Kidney (tissue), 14 donors: ENCODE results near the gene GABRR1. TPM values are rescaled to one million over a fixed set of nuclear protein-coding genes. Genes with fewer than 3 reads are reported as not detected.

Experiments used
- DNase-seq, 5 donors: peaks; one replicate each; pipeline ENCODE4 v3.0.0-alpha.2; 2013 to 2020
- FAIRE-seq: peaks from 2 replicates; lab custom pipeline; 2012; peaks lifted over from hg19 to GRCh38; lab: Jason Lieb, UNC
- H3K27ac ChIP-seq, 2 donors: one replicate each; pipeline ENCODE4 v1.7.0; 2013; ENCODE audit warnings: low read depth in 2 of 2, low read length in 2 of 2, inconsistent platforms in 1 of 2
- H3K27me3 ChIP-seq: one replicate; pipeline ENCODE4 v1.7.1; 2013; ENCODE audit warnings: low read length, inconsistent platforms; ENCODE audit not compliant: control insufficient read depth, insufficient read depth
- H3K36me3 ChIP-seq, 3 donors: one replicate each; pipeline versions ENCODE4 v1.7.0 to v1.7.1; 2013; ENCODE audit warnings: low read length in 3 of 3, control low read depth in 1 of 3, inconsistent platforms in 1 of 3; ENCODE audit not compliant: insufficient read depth in 3 of 3, control insufficient read depth in 2 of 3
- H3K4me1 ChIP-seq, 3 donors: one replicate each; pipeline versions ENCODE4 v1.7.0 to v1.7.1; 2013; ENCODE audit warnings: low read length in 3 of 3, inconsistent platforms in 1 of 3, low read depth in 1 of 3; ENCODE audit not compliant: control insufficient read depth in 2 of 3, insufficient read depth in 2 of 3
- H3K4me3 ChIP-seq, 3 donors: one replicate each; pipeline versions ENCODE4 v1.7.0 to v1.8.1; 2013; ENCODE audit warnings: low read length in 3 of 3, control low read depth in 1 of 3, inconsistent platforms in 1 of 3
- H3K9ac ChIP-seq, 3 donors: one replicate each; pipeline versions ENCODE4 v1.7.0 to v1.7.1; 2013; ENCODE audit warnings: low read length in 3 of 3, control low read depth in 1 of 3, inconsistent platforms in 1 of 3
- H3K9me3 ChIP-seq, 3 donors: one replicate each; pipeline versions ENCODE4 v1.7.0 to v1.7.1; 2013; ENCODE audit warnings: low read length in 3 of 3, control low read depth in 1 of 3, inconsistent platforms in 1 of 3; ENCODE audit not compliant: control insufficient read depth in 2 of 3, insufficient read depth in 1 of 3
- CTCF ChIP-seq: IDR thresholded peaks from 3 replicates; pipeline ENCODE4 v1.5.1; 2012; ENCODE audit warnings: mild to moderate bottlenecking, moderate library complexity, borderline replicate concordance; ENCODE audit not compliant: insufficient read depth; ENCODE audit errors: extremely low read depth
- intact Hi-C: fragments of 100-400 bp; cut with DNase I; formaldehyde crosslinking; loops from one replicate; pipeline ENCODE4 v1.11.1; 2022
- polyA plus RNA-seq: library from polyadenylated mRNA; stranded (reverse); fragments of 350-450 nt; fragmentation: Illumina TruSeq; extraction: RNeasy Lipid Tissue Mini Kit (QIAGEN cat#74804); gene quantifications from one replicate; pipeline ENCODE4 v1.2.3, GENCODE V29; 2014; ENCODE audit warnings: low read depth, low replicate concordance; ENCODE audit not compliant: insufficient read depth
- total RNA-seq: library from RNA; stranded (reverse); fragmentation: NEBNext Ultra II Directional; extraction: Animal tissue kit (Norgen Biotek cat#: 25700); gene quantifications from one replicate; pipeline ENCODE4 v1.2.1, GENCODE V29; 2021
- donor health status: control.
- donor health status: control.
- donor health status: control.
- donor health status: control.
- donor health status: control.
- donor health status: DM: yes; HTN: yes; CAD: no.
- donor health status: Normal renal cell carcinoma (clear cell type).

Gene GABRR1
- total and polyA plus RNA-seq, 2 donors from 2014 or later, result not detected

GRCh38 chr6:89145091-89145955 lies 71.8 kb downstream of the GABRR1 start:
- no peaks in the 10 kb centered on the region for H3K9me3 ChIP-seq
- H3K27me3 ChIP-seq, result no peaks in the 10 kb centered on the region
- peak overlapping the region; percentile 52 to 83 (median 70) for H3K9ac ChIP-seq
- peaks cover 0 to 2% (median 0%) of the 10 kb centered on the region in 3 donors for H3K36me3 ChIP-seq
- TF ChIP-seq CTCF, result no peak
- FAIRE-seq, result no peak
- peak overlapping the region; percentile 74 to 93 (median 90) for H3K4me3 ChIP-seq
- intact Hi-C loops, result no loop called here
- peaks cover 0 to 7% (median 0%) of the 10 kb centered on the region in 3 donors for H3K4me1 ChIP-seq
- DNase-seq, result peak in 2 of 5 donors; percentile 63 to 68
- peak overlapping the region; percentile 80 to 85 for H3K27ac ChIP-seq

- Histone ChIP-seq H3K27me3 (no peaks in the 10 kb centered on the region), H3K27ac (no peak overlapping the region), H3K9me3 (no peaks in the 10 kb centered on the region), H3K4me1 (peaks cover 0 to 7% (median 0%) of the 10 kb centered on the region in 3 donors), H3K36me3 (no peaks in the 10 kb centered on the region), H3K4me3 (no peak overlapping the region), H3K9ac (no peak overlapping the region)
- DNase-seq, result peak in 2 of 5 donors; percentile 40 to 56
- no peak for FAIRE-seq
- intact Hi-C loops, result no loop called here
- no peak for TF ChIP-seq CTCF
Observed at GRCh38 chr6:89144354-89144906, 72.7 kb downstream of the GABRR1 start.

- DNase-seq, result peak in 1 of 5 donors; percentile 22
- Histone ChIP-seq H3K4me1 (peaks cover 0 to 7% (median 0%) of the 10 kb centered on the region in 3 donors), H3K36me3 (no peaks in the 10 kb centered on the region), H3K27ac (no peak overlapping the region), H3K27me3 (no peaks in the 10 kb centered on the region), H3K9me3 (no peaks in the 10 kb centered on the region), H3K9ac (no peak overlapping the region), H3K4me3 (no peak overlapping the region)
- TF ChIP-seq CTCF, result no peak
- FAIRE-seq, result no peak
- intact Hi-C loops, result no loop called here
Observed at GRCh38 chr6:89140347-89141156, 76.6 kb downstream of the GABRR1 start.
